HG02884 (cell line): ENCODE data around the gene PIGX.
A peak's percentile ranks its signal among the peaks of the same experiment; 100 is the strongest.

Source experiments
- ATAC-seq: cut with Tn5 transposase; IDR thresholded peaks from one replicate; pipeline ENCODE4 v1.9.1; 2021; ENCODE audit warnings: mild to moderate bottlenecking, moderate library complexity; ENCODE audit not compliant: unreplicated experiment

The PIGX gene

DNA sequence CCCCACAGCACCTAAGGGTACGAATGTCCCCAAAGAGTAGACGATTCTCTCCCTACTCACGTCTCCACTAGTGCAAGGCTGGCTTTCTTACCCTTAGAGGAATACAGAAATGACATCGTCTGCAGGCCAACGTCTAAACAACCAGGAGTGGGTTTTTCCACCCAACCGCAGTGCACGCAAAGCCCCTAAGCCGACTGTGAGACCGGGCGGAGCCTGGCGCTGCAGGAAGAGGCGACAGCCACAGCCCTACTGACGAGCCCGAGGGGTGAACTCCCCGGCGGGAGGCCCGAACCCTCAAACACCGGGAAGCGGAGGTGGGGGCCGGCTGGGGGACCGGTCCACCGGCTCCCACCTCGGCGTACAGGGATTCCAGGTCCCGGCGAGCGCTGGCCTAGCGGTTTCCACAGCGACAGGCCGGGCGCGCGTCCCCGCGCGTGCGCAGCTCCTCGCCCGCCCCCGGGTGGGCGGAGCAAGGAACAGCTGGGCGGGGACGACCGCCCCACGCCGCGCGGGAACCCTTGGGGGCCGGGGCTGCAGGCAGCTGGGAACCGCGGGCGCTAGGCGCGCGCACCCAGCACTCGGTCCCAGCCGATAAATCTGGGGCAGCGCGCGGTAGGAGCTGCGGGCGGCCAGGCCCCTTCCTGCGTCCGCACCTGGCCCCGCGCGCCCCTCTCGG, at the start of gene PIGX, which contains the start of gene CEP19:
Gene PIGX (plus strand): TSS at position 540 of the 676 bp plus-strand sequence.
Gene CEP19 (minus strand): TSS at position 413 of the 676 bp plus-strand sequence. CDS start 3,593 bp downstream, outside the sequence.
- ATAC-seq: peak; percentile 68

DNA sequence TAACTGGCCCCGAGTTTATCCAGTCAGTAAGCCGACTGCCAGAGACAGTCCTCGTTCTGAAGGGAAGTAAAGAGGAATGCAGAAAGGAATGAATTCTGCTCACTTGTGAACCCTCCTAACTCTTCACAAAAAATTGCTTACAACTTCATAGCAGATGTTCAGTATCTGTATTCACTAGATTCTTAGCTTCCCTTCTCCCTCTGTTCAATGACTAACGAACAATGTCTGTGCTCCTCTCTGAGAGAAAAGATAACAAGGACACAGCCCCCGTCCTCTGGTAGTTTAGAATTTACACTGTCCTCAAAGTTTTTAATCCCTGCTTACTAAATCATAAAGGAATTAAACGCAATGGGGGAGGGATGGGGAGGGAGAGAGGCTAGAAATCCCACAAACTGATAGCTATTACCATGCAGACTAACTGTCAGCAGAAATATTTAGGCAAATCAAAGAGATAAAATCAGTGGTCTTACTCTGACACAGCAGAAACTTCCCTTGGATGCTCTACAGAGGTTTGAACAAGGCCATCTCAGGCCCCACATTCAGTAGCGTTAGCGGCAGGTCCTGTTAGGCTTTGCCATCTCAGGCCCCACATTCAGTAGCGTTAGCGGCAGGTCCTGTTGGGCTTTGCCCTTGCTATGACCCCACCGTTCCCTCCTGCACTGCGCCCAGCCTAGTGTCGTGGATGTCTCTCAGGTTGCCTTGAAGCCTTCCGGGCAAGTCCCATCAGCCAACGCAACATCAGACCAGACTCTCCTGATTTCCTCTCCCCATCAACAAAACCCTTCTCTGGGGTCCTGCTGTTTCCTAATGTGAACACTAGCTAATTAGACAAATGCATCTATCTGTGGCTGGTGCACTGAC, 49.2 kb upstream of the PIGX start:
- no peak for ATAC-seq

DNA sequence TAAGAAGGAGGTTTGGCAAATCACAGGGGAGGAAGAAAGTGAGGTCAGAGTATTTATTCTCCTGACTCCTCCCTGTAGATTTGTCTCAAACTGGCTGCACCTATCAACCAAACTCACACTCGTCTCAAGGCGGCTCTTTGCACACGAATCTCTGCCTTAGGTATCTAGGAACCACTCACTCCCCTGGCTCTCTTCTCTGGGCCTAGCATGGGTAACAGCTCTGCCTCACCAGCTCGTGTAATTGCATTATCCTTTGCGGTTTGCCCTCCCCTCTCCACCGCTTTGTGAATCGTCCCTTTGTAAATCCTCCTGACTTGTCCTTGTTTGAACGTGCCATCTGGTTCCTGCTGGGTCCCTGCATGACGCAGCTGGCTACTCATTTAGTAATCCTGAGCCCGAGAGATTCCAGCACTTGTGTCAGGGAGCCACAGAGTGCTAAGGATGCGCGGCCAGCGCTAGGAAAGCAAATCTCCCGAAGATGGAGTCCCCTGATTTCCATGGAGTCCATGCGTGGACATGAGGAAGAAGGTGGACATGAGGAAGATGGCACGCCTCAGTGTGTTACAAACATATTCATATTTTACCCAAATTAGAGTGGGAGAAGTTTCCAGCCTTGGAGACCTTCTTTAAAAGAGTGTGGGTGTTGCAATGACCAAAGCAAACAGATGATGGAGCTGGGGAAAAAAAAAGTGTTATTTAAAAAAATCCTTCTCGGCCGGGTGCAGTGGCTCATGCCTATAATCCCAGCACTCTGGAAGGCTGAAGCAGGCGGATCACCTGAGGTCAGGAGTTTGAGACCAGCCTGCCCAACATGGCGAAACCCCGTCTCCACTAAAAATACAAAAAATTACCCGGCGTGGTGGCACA, 45.9 kb upstream of the PIGX start:
- no peak for ATAC-seq

DNA sequence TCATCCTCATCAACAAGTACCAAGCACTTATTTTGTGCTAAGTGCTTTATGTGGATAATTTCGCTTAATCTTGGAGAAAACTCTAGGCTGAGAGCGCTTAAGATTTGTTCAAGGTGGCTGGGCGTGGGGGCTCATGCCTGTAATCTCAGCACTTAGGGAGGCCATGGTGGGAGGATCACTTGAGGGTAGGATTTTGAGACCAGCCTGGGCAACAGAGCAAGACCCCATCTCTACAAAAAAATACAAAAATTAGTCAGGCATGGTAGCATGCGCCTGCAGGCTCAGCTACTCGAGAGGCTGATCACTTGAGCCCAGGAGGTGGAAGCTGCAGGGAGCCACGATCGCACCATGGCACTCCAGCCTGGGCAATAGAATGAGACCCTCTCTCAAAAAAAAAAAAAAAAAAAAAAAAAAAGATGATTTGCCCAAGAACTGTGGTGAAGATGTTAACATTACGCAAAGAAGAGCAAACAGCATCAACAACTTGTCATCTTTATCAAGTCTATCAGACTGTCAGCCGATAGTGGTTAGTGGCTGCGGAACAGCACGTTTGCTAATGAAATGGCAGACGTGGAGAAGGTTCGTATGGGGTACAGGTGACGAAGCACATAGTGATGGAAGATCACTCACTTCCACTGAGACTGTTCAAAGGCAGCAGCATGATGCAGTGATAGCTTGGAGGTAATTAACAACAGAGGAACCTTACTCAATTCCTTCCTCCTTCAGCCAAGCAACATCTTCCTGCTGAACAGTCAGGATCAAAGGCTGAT, 44.9 kb upstream of the PIGX start:
- ATAC-seq: no peak

DNA sequence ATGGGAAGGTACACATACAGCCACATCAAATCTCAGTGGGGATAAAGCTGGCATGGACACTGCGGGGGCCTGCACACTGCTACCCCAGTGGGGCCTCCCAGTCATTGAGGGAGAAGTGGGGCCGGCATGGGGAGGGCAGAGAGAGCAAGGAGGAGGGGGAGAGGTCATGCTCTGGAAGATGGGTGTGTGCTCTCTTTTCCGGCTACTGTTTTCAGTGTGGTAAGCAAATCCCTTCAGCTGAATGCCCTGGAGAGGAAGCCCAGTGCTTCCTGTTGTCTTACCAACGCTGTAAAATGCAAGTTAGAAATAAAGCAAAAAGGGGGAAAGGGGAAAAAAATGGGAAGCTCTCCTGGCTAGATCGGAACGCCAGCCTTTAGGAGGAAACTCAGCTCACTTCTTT, 41.8 kb upstream of the PIGX start:
- no peak for ATAC-seq

DNA sequence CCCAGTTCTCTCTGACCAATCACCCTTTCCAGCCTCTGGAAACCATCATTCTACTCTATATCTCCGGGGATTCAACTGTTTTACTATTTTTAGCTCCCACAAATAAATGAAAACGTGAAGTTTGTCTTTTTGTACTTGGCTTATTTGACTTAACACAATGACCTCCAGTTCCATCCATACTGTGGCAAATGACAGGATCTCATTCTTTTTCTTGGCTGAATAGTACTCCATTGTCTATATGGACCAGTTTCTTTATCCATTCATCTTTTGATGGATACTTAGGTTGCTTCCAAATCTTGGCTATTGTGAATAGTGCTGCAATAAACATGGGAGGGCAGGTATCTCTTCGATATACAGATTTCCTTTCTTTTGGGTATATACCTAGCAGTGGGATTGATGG, 38.5 kb upstream of the PIGX start:
- ATAC-seq: no peak

DNA sequence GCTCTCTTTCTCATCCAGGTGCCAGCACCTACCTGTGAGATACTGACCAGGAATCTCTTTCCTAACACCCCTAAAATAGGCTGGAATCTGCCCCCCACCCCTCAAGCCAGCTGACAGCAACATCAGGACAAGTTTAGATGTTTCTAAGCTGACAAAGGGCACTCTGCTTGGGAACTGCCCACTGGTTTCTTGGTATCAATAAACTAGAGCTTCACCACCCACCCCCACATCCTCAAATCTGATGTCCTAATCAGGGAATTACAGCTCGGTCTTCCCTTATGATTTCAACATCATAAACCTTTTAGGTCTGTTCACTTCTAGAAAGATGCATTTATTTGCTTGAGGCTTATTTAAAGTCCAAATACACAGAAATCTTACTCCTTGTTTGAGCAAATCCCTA, 34.8 kb upstream of the PIGX start:
- ATAC-seq: no peak

DNA sequence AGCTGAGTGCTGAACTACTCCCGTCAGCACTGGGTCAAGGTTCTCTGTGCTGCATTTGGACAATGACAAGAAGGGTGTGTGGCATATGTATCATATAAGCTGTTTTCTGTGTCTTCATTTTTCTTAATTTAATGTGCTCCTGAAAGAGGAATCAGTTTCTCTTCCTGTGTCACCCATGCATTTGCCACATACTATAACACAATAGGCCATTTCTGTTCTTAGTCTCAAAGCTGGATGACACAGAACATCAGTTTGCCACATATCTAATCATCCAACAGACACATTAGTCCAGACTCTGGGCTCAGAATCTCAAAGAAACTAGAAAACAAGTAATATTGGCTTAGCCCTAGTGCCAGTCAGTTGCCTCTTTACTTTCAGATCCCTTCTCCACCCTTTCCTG, 34.2 kb upstream of the PIGX start:
- no peak for ATAC-seq

DNA sequence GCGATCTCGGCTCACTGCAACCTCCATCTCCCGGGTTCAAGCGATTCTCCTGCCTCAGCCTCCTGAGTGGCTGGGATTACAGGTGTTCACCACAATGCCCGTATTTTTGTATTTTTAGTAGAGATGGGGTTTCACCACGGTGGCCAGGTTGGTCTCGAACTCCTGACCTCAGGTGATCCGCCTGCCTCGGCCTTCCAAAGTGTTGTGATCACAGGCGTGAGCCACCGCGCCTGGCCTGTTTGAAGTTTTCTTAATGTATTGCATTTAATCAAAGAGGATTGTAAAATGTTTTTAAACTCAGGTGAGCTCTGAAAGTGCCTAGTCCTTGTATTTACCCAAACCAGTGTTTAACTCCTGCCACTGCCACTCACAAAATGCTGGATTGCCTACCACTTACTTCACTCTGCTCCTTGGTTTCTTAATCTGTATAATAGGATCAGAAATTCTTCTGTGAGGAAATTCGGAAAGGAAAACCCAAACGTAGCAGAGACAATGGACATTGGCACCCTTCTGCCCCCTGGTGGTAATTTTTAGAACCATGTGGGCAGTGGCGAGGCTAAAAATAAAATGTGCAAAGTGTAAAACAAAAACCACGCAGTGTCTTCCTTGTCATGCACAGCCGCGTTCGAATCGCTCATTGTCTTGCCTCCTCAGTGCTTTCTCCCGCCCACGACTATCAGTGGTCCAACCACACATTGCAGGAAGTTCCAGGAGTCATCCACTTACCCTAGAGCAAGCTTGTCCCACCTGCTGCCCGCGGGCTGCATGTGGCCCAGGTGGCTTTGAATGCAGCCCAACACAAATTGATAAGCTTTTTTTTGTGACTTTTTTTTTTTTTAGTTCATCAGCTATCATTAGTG, 27.4 kb upstream of the PIGX start:
- ATAC-seq: peak; percentile 90

DNA sequence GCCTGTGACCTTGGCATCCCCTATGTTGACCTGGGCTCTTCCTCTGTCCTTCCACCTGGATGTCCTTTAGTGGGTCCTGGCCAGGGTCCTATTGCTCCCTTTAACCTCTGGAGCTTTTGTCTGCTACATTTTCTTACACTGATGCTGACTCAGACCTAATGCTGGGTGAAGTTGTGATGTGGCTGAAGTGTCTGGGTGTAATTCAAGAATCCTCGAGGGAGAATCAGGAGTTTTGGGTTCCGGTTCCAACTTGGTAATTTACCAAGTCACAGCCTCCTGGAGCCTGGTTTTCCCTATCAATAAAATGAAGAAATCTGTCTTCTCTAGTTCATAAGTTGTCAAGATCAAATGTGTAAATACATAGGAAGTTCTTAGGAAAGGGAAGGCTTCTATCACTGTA, 25.7 kb upstream of the PIGX start:
- no peak for ATAC-seq

DNA sequence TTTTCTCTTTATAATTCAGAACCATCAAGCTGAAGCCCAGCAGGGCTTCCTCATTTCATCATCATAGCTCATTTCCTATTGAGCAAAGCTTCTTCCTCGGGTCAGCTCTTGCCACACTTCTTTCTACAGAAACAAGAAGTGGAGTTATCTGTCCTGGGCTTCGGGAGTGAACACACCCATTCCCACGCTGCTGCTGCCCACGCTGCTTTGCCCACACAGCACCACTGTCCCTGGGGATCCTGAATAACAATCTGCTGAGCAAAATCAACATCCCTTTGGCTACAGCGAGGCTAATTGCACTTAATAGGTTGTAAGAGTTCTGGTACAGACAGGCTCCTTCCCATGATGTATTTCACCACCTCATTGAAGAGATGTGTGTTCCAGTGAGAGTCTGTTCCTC, 23.8 kb upstream of the PIGX start:
- no peak for ATAC-seq

DNA sequence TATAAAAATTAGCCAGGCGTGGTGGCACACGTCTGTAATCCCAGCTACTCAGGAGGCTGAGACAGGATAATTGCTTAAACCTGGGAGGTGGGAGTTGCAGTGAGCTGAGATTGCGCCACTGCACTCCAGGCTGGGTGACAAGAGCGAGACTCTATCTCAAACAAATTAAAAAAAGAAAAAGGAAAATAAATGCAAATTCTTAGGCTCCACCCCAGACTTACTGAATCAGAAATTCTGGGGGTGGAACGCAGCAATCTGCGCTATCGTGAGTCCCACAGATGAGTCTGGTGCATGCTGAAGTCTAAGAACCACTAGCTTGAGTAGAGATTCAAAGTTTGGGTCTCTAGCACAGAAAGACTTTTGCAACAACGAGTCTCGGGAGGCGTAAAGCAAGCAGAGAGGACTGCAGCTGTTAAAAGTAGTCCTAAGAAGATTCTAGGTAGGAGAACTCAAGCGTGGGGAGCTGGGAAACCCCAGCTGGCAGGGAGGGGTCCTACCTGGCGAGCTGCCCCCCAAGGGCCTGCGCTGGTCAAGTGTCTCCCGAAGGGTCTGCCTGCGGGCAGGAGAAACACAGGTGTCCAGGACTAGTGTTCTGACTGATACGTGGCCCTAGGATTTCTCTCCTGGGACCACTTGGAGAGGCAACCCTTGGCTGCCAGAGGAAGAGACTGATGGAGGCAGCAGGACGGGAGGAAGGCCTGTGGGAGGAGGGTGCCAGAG, 22.1 kb upstream of the PIGX start:
- ATAC-seq: no peak

DNA sequence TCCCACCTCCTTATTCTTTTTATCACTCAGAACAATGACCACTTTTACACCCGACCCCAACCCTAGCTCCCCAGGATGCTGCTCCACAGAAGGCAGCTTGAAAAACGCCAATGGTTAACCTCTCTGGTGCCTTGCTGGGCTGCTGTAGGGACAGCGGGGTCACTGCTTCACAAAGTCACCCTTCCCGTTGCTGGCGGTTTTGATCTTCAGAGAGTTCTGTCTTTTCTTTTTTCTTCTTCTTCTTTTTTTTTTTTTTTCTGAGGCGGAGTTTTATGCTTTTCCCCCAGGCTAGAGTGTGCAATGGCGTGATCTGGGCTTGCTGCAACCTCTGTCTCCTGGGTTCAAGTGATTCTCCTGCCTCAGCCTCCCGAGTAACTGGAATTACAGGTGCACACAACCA, 20.8 kb upstream of the PIGX start:
- ATAC-seq: no peak

DNA sequence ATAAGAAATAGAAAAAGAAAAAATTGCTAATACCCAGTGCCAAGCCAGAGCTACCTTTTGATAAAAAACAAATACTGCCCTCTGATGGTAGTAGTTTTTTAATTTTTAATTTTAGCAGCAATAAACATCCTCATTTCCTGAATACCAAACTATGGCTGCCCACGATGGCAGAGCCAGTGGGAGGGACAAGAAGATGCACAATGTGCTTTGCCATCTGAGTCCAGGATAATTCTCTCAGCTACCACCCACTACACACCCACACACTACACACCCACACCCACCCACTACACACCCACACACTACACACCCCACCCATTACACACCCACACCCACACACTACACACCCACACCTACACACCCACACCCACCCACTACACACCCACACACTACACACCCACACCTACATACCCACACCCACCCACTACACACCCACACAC, 18.0 kb upstream of the PIGX start:
- ATAC-seq: no peak

DNA sequence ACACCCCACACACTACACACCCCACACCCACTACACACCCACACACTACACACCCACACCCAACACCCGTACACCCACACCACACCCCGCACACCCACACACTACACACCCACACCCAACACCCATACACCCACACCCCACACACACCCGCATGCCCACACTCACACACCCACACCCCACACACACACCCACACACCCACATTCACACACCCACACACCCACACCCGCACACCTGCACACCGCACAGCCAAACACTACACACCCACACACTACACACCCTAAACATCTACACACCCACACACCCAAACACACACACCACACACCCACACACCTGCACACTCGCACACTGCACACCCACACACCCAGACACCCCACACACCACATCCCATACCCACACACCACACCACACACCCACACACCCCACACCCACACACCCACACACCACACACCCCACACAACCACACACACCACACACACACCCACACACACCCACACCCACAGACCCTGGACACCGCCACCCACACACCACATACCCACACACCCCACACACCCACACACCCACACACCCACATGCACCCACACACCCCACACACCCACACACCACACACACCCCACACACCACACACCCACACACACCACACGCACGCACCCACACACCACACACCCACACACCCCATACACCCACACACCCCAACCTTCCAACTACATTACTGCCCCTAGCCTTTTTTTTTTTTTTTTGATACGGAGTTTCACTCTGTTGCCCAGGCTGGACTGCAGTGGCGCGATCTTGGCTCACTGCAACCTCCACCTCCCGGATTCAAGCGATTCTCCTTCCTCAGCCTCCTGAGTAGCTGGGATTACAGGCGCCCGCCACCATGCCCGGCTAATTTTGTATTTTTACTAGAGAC, 17.0 kb upstream of the PIGX start:
- no peak for ATAC-seq

DNA sequence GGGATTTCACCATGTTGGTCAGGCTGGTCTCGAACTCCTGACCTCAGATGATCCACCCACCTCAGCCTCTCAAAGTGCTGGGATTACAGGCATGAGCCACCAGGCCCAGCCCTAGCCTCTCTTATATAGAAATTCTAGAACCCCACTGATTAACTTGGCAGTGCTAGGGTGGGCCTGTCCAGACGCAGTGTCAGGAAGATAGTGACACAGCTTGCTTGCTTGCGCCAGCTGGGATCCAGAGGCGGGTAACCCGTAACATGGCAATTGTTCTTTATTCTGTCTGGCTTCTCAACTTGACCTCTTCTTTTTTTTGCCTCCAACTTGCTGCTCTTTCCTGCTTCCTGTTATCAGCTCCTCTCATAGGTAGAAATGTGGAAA, 16.3 kb upstream of the PIGX start:
- no peak for ATAC-seq

DNA sequence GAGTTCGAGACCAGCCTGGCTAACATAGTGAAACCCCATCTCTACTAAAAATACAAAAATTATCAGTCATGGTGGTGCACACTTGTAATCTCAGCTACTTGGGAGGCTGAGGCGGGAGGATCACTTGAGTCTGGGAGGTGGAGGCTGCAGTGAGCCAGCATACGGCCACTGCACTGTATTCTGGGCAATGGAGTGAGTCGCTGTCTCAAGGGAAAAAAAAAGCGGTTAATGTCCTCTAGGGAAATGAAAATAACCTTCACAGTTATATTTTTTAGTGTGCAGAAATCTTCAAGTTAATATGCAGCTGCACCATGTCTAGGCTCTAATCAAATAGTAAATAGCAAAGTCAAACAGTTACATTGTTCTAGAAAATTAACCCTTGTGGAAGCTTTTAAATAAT, 14.9 kb upstream of the PIGX start:
- no peak for ATAC-seq

DNA sequence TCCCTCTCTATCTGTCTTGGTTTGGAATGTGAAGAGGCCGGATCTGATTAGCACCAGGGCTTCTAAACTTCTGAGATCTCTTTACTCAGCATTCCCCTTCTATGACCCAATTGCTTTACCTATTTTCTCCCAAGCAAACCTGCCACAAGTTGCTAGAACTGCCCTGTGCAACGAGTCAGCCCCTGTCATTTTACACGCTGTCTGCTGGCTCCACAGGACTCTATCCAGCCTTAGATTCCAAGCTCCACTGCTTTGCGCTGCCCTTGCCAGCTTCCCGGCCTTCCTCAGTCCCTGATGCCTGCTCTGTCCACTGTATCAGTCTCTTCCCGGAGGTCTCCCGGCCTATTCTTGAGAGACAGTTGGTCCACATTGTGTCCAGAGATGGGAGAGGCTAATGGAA, 12.4 kb upstream of the PIGX start:
- ATAC-seq: no peak
